AG10803 (cell line): ENCODE results near the gene LPCAT2.

ENCODE experiments used
- DNase-seq: peaks from one replicate; pipeline ENCODE4 v3.0.0; 2010; ENCODE audit warnings: low read depth
- H3K4me3 ChIP-seq: 2 replicates; pipeline ENCODE4 v1.5.1; 2011; ENCODE audit warnings: mild to moderate bottlenecking, low read length, control low read depth
- TF ChIP-seq, protein P1 (sequence below): conservative IDR thresholded peaks from 2 replicates; pipeline ENCODE4 v1.5.1; 2011; ENCODE audit warnings: mild to moderate bottlenecking, low read length, control low read depth, inconsistent platforms

Gene LPCAT2

DNA sequence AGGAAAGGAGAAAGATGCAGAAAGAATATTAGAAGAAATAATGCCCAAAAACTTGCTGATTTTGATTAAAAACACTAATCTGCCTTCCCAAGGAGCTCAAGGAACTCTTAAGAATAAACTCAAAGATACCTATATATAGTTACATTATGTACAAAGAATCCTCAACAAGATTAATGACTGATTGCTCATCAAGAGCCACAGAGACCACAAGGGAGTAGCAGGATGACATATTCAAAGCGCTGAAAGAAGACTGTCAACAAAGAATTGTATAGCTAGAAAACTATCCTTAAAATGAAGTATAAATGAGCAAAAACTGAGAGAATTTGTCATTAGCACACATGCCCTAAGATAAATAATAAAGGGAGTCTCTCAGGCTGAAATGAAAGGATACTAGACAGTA, 6.2 kb downstream of the LPCAT2 start:
- TF ChIP-seq, protein P1, sequence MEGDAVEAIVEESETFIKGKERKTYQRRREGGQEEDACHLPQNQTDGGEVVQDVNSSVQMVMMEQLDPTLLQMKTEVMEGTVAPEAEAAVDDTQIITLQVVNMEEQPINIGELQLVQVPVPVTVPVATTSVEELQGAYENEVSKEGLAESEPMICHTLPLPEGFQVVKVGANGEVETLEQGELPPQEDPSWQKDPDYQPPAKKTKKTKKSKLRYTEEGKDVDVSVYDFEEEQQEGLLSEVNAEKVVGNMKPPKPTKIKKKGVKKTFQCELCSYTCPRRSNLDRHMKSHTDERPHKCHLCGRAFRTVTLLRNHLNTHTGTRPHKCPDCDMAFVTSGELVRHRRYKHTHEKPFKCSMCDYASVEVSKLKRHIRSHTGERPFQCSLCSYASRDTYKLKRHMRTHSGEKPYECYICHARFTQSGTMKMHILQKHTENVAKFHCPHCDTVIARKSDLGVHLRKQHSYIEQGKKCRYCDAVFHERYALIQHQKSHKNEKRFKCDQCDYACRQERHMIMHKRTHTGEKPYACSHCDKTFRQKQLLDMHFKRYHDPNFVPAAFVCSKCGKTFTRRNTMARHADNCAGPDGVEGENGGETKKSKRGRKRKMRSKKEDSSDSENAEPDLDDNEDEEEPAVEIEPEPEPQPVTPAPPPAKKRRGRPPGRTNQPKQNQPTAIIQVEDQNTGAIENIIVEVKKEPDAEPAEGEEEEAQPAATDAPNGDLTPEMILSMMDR: no peak
- no peak for DNase-seq

DNA sequence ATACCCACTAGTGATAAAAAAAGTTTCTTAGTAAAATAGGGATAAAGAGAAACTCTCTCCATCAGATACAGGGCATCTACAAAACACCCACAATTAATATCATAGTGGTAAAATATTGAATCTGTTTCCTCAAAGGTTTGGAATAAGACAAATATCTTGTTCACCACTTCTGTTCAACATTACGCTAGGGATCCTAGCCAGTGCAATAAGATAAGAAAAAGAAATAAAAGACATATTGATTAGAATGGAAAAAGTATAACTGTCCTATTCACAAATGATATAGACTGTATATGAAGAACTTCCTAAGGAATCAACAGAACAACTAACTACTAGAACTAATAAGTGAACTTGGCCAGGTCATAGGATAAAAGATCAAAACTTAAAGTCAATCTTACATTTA, 12.9 kb downstream of the LPCAT2 start:
- H3K4me3 ChIP-seq: no peak overlapping the region
- DNase-seq: no peak
- TF ChIP-seq, protein P1: no peak

More for the DNA sequence above, 6.2 kb downstream of the LPCAT2 start:
- H3K4me3 ChIP-seq: no peak overlapping the region

DNA sequence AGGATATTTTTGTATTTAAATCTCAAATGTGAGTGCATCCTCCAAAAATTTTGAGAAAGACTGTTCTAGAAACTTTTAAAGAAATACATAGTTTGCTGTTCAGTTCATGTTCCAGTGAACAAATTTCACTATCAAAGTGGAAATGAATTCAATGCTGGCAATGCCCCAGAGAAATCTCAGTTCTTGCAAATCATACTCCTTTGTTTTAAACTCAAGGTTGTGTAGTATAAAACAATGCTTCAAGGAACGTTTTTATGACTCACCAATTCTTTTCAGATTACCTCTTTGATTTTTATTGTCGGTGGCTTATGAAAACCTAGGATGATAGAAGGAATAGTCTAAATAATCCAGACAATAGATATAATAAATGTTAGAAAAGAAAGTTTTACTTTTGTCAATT, 17.6 kb downstream of the LPCAT2 start:
- TF ChIP-seq, protein P1: no peak
- no peak overlapping the region for H3K4me3 ChIP-seq
- no peak for DNase-seq

DNA sequence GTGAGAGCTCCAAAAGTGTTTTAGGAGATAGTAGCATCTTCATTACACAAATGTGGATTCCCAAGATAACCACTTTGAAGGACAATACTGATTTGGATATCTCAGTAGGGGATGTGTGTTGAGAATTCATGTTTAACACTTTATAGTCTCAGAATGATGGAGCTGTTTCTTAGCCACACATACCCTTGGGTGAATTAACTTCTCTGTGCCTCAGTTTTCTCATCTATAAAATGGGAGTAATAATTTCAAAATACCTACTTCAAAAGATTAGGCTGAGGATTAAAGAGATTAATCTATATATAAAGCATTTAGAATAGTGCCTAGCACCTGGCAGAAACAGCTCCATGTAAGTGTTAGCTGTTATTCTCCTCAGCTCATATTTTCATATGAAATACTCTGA, 19.0 kb downstream of the LPCAT2 start:
- TF ChIP-seq, protein P1: no peak
- no peak for DNase-seq
- no peak overlapping the region for H3K4me3 ChIP-seq

DNA sequence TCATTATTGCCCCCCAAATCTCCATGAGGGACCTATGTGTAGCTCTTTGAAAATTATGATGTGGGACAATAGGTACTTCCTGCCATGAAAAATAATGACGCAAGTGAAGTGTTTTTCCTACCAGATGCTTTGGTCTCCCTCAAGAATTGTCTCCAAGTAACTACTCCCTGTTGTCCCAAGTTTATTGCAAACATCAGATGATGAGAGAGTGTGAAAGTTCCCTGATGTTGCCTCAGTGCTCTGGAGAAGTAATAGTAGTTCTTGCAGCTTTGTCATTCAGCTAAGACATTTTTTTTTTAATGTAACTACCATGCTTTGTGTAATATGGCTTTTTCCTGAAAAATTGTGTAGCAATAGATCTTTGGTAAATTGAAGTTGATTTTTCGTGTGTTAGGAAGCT, 20.1 kb downstream of the LPCAT2 start:
- peak; percentile 55 for DNase-seq
- no peak overlapping the region for H3K4me3 ChIP-seq
- TF ChIP-seq, protein P1: no peak

DNA sequence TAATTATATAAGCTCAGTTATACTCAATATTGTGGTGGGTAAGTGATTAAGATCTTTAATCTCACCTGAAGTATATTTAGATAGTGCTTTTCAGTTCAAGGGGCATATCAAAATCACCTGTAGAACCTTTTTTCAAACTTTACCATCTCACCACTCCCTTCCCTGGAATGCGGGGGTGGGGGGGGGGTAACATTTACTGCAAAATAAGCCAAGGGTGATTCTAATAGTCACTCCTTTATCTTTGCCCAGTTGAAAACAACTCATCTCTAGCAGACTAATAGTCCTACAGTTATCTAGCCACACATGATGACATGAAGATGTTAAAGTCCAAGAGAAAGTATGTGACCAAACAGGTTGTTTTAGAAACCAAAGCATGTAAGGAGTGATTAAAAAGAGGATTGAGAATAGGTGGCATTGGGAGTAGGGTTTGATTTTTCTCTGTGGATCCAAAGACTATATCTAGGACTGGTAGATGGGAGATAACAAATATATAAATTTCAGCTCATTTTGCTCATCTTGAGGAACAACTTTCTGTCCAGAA, 21.5 kb downstream of the LPCAT2 start:
- TF ChIP-seq, protein P1: no peak
- DNase-seq: no peak
- no peak overlapping the region for H3K4me3 ChIP-seq

DNA sequence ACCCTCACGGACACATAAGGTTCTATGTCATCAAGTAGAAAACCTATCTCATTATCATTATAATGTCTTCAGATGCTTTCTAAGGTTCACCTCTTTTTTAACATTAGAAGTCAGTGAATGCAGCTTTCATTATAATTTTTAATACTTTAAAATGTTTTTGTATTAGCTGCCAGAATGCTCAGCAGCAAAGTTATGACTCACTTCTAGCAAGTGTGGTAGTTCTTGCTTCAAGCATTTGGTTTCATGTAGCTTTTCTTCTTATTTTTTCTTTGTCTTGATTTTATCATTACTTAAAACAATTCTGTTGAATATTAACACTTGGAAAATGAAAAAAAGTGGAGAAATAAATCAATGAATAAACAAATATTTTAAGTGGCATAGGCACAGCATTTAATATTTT, 23.4 kb downstream of the LPCAT2 start:
- DNase-seq: peak; percentile 24
- TF ChIP-seq, protein P1: no peak
- no peak overlapping the region for H3K4me3 ChIP-seq
